GF-D8 (cell line): ENCODE data around the gene COPG2.
"Not testable (repeated sequence)": the region's sequence is repeated elsewhere in the genome, so short reads cannot be mapped to it uniquely, and the experiment has no call there.

Experiments used
- DNase-seq: peaks from one replicate; lab custom pipeline; 2025; lab: John Stamatoyannopoulos, UW

COPG2 gene

GRCh38 chr7:130649004-130649790, 19.4 kb downstream of the COPG2 start:
- no peak for DNase-seq

- DNase-seq, result no peak
These were observed 20.0 kb downstream of the COPG2 start for GRCh38 chr7:130648580-130648979.

GRCh38 chr7:130642383-130642782, 26.2 kb downstream of the COPG2 start:
- no peak for DNase-seq

GRCh38 chr7:130641497-130641896, 27.1 kb downstream of the COPG2 start:
- DNase-seq, result no peak

- no peak for DNase-seq
These were observed 27.5 kb downstream of the COPG2 start for GRCh38 chr7:130641040-130641439.

GRCh38 chr7:130639388-130639787, 29.2 kb downstream of the COPG2 start:
- no peak for DNase-seq

DNA sequence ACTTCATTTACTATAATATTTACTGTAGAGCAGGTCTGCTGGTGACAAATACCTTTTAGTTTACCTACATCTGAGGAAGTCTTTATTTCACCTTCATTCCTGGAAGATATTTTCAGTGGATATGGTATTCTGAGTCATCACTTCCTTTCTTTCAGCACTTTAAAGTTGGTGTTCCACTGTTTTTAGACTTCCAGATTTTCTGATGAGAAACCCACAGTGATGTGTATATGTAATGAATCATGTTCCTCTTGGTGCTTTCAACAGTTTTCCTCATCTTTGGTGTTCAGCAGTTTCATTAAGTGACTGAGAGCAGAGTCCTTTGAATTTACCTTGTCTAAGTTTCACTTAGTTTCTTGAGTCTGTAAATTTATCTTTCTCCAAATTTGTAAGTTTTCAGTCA, 36.4 kb downstream of the COPG2 start:
- DNase-seq, result no peak

DNA sequence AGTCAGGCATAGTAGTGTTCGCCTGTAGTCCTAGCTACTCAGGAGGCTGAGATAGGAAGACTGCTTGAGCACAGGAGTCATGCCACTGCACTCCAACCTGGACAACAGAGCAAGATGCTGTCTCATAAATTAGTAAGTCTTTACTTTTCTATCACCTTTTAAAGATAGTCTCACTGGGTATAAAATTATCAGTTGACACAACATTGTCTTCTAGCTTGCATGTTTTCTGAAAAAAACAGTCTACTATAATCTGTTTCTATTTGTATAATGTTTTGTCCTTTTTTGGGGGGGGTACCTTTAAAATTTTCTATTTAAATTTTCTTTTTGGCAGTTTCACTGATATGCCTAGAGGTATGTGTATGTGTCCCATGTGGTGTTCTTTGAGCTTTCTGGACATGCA, 39.6 kb downstream of the COPG2 start:
- no peak for DNase-seq

DNA sequence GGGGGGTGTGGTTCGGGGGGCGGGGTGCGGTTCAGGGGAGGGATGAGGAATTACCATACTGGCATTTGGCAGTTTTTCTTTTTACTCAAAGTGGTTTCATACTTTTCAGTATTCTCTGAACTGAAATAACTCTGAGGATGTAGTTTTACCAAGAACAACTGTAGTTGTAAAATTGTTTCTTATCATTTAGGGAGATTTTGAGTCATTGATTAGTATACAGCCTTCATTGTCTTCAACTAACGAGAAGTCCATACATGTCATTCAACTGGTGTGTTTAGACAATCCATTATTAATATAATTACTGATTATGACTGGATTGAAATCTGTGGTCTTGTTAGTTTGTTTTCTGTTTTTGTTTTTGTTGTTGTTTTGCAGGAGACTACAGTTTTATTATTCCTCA, 40.8 kb downstream of the COPG2 start:
- no peak for DNase-seq

DNA sequence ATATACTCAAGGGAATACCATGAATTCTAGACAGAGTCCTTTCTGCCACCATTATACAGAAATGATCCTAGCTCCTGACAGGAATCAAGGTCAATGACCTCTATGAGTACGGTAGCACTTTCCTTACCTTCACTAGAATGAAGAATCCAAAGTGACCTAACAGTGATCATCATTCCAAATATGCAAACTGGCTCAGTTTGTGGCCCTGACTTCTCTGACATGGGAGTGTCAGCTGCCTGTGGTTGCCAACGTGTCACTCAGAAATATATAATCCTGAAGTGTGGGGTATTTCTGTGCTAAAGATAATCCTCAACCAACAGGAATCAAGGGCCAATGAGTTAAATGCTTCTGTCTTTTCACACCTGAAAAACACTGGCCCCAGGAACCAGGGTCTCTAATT, 45.7 kb downstream of the COPG2 start:
- DNase-seq, result no peak

- no peak for DNase-seq
These were observed 53.0 kb downstream of the COPG2 start for GRCh38 chr7:130615583-130615982.

GRCh38 chr7:130614449-130614848, 54.1 kb downstream of the COPG2 start:
- DNase-seq, result no peak

DNA sequence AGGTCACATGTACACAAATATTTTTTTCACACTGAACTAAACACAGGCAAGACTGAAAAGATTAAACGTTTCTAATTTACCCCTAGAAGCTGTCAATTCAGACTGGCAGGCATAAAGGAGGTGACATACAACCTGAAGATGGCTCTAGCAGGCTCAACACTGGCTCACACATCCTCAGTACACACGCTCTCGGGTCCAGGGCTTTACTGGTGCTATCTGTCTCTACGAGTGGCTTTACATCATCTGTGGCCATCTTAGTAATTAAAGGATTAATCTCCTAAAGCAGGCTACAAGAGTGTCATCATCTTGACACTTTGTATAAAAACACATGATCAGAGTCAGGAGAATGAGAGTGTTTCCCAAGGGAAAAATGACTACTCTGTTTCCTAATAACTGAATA, 57.3 kb downstream of the COPG2 start:
- no peak for DNase-seq

GRCh38 chr7:130607066-130607465, 61.5 kb downstream of the COPG2 start:
- DNase-seq, result not testable (repeated sequence)

- DNase-seq, result no peak
These were observed 62.4 kb downstream of the COPG2 start for GRCh38 chr7:130606161-130606560.

GRCh38 chr7:130598056-130598455, 70.5 kb downstream of the COPG2 start:
- no peak for DNase-seq

- DNase-seq, result no peak
These were observed 72.6 kb downstream of the COPG2 start for GRCh38 chr7:130595986-130596385.

GRCh38 chr7:130593033-130593432, 75.5 kb downstream of the COPG2 start:
- DNase-seq, result no peak

DNA sequence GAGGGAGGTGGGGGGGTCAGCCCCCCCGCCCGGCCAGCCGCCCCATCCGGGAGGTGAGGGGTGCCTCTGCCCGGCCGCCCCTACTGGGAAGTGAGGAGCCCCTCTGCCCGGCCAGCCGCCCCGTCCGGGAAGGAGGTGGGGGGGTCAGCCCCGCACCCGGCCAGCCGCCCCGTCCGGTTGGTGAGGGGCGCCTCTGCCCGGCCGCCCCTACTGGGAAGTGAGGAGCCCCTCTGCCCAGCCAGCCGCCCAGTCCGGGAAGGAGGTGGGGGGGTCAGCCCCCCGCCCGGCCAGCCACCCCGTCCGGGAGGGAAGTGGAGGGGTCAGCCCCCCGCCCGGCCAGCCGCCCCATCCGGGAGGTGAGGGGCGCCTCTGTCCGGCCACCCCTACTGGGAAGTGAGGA, 77.1 kb downstream of the COPG2 start:
- not testable (repeated sequence) for DNase-seq

GRCh38 chr7:130585932-130586331, 82.6 kb downstream of the COPG2 start:
- DNase-seq, result not testable (repeated sequence)

DNA sequence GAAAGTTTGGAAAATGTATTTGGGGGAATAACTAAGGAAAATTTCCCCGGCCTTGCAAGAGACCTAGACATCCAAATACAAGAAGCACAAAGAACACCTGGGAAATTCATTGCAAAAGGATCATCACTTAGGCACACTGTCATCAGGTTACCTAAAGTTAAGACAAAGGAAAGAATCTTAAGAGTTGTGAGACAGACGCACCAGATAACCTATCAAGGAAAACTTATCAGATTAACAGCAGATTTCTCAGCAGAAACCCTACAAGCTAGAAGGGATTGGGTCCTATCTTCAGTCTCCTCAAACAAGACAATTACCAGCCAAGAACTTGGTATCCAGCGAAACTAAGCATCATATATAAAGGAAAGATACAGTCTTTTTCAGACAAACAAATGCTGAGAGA, 93.4 kb downstream of the COPG2 start:
- DNase-seq, result not testable (repeated sequence)

DNA sequence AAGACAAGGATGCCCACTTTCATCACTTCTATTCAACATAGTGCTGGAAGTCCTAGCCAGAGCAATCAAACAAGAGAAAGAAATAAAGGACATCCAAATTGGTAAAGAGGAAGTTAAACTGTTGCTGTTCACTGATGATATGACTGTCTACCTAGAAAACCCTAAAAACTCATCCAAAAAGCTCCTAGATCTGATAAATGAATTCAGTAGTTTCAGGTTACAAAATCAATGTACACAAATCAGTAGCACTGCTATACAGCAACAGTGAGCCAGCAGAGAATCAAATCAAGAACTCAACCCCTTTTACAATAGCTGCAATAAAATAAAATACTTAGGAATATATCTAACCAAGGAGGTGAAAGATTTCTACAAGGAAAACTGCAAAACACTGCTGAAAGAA, 98.4 kb downstream of the COPG2 start:
- not testable (repeated sequence) for DNase-seq

DNA sequence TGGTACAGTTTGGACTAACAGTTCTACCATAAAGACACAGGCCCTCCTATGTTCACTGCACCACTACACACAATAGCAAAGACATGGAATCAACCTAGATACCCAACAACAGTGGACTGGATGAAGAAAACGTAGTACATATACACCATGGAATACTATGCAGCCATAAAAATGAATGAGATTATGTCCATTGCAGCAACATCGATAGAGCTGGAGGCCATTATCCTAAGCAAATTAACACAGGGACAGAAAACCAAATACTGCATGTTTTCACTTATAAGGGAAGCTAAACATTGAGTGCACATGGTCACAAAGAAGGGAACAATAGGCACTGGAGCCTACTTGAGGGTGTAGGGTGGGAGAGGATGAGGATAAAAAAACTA, 101.7 kb downstream of the COPG2 start:
- no peak for DNase-seq

DNA sequence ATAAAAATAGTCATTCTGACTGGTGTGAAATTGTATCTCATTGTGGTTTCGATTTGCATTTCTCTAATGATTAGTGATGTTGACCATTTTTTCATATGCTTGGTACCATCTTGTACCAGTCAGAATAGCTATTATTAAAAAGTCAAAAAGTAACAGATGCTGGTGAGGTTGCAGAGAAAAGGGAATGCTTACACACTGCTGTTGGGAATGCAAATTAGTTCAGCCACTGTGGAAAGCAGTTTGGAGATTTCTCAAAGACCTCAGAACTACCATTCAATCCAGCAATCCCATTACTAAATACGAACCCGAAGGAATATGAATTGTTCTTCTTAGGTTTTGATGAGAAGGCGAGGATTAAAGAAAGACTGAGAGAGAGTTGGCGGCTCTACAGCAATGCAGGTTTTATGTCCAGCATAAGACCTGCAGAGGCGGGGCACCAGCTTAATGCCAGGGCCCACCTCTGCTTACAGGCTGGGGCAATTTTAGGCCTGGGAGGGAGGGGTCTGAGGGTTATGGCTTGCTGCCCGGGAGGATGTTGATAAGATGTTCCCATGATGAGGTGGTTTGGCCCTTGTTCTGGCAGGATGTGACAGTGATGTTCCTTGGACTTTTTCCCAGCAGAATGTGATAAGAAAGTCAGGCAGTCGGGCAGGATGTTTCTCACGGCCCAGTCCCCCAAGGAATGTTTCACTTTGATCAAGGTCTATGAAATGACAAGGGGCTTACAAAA, 102.2 kb downstream of the COPG2 start:
- DNase-seq, result no peak
